MCF 10A (cell line): Measurements from ENCODE around the gene C12orf42. TPM values are rescaled to one million over a fixed set of nuclear protein-coding genes. Genes with fewer than 3 reads are reported as not detected.

Experiments used
- BruUV-seq: library from RNA; stranded (reverse); fragments of 400-500 nt; replicated peaks from 2 replicates; lab custom pipeline; 2021; lab: Mats Ljungman, UMichigan
- CTCF ChIA-PET: fragments of 300-600 bp; sonication (Branson Sonifier 250); formaldehyde crosslinking; extraction: SDS; loops from one replicate; lab custom pipeline; 2021; ENCODE audit warnings: antibody characterized with exemption, inconsistent platforms; lab: Yijun Ruan, JAX
- POLR2A ChIA-PET: fragments of 300-600, 350-650 bp; sonication (Branson Sonifier 250); formaldehyde crosslinking; extraction: SDS; loops from one replicate; lab custom pipeline; 2020; ENCODE audit warnings: antibody characterized with exemption, inconsistent platforms; lab: Yijun Ruan, JAX
- DNase-seq: peaks from one replicate; pipeline ENCODE4 v3.0.0-alpha.2; 2018; ENCODE audit not compliant: unreplicated experiment
- H3K27ac Mint-ChIP-seq: one replicate; pipeline ENCODE4 v1.8.0; 2022; ENCODE audit warnings: mild to moderate bottlenecking, low read depth, mixed read lengths; ENCODE audit not compliant: unreplicated experiment
- H3K27me3 Mint-ChIP-seq: one replicate; pipeline ENCODE4 v1.8.0; 2022; ENCODE audit warnings: mixed read lengths; ENCODE audit not compliant: insufficient read depth, unreplicated experiment
- H3K36me3 Mint-ChIP-seq: one replicate; pipeline ENCODE4 v1.8.0; 2022; ENCODE audit warnings: mild to moderate bottlenecking, moderate library complexity, mixed read lengths; ENCODE audit not compliant: insufficient read depth, unreplicated experiment
- H3K4me1 Mint-ChIP-seq: one replicate; pipeline ENCODE4 v1.8.0; 2022; ENCODE audit warnings: mixed read lengths; ENCODE audit not compliant: insufficient read depth, unreplicated experiment
- H3K4me3 Mint-ChIP-seq: one replicate; pipeline ENCODE4 v1.8.0; 2022; ENCODE audit warnings: mild to moderate bottlenecking, moderate library complexity, mixed read lengths; ENCODE audit not compliant: unreplicated experiment
- H3K9me3 Mint-ChIP-seq: one replicate; pipeline ENCODE4 v1.8.0; 2022; ENCODE audit warnings: mixed read lengths; ENCODE audit not compliant: unreplicated experiment
- CTCF ChIP-seq: fragments of 200-600 bp; IDR thresholded peaks from one replicate; pipeline ENCODE4 v1.8.0; 2022; ENCODE audit warnings: antibody characterized with exemption, mild to moderate bottlenecking; ENCODE audit not compliant: unreplicated experiment
- intact Hi-C: fragments of 100-400 bp; cut with micrococcal nuclease; formaldehyde crosslinking; loops from 2 replicates; pipeline ENCODE4 v1.14.1; 2022
- total RNA-seq: library from RNA; stranded (reverse); gene quantifications from 2 replicates; pipeline ENCODE4 v1.2.3, GENCODE V29; 2022

Gene C12orf42
- total RNA-seq, 1 experiment from 2014 or later: not detected

GRCh38 chr12:103392722-103393121 is 103.0 kb downstream of the C12orf42 start:
- Mint-ChIP-seq H3K36me3 (no peaks in the 10 kb centered on the region), H3K27me3 (peaks cover 11% of the 10 kb centered on the region), H3K27ac (no peak overlapping the region), H3K4me1 (peaks cover 7% of the 10 kb centered on the region), H3K9me3 (no peaks in the 10 kb centered on the region), H3K4me3 (no peak overlapping the region)
- no peak for TF ChIP-seq CTCF
- intact Hi-C loops: no loop called here
- DNase-seq: no peak
- BruUV-seq: no TSS peak
- CTCF ChIA-PET: interaction anchor here (1.4 kb wide), 1 partner anchor 156 kb away, joined by 4 read pairs; no protein-coding TSS in a partner anchor
- POLR2A ChIA-PET: no interaction called here

GRCh38 chr12:103391103-103391502 is 104.7 kb downstream of the C12orf42 start:
- intact Hi-C loops: no loop called here
- no TSS peak for BruUV-seq
- no peak for TF ChIP-seq CTCF
- Mint-ChIP-seq H3K27me3 (peaks cover 27% of the 10 kb centered on the region), H3K4me3 (no peak overlapping the region), H3K9me3 (no peaks in the 10 kb centered on the region), H3K36me3 (no peaks in the 10 kb centered on the region), H3K4me1 (peaks cover 8% of the 10 kb centered on the region), H3K27ac (no peak overlapping the region)
- ChIA-PET POLR2A (no interaction called here), CTCF (no interaction called here)
- no peak for DNase-seq

GRCh38 chr12:103387385-103387784 is 108.4 kb downstream of the C12orf42 start:
- H3K4me1 Mint-ChIP-seq: peaks cover 8% of the 10 kb centered on the region
- POLR2A ChIA-PET: no interaction called here
- H3K27me3 Mint-ChIP-seq: peaks cover 27% of the 10 kb centered on the region
- intact Hi-C loops: no loop called here
- no peaks in the 10 kb centered on the region for H3K36me3 Mint-ChIP-seq
- no peak for TF ChIP-seq CTCF
- peak; percentile 31 for DNase-seq
- CTCF ChIA-PET: interaction anchor here (0.7 to 0.8 kb wide), 2 partner anchors 12 to 14 kb away, joined by 3 read pairs; no protein-coding TSS in a partner anchor
- no TSS peak for BruUV-seq
- H3K4me3 Mint-ChIP-seq: no peak overlapping the region
- no peak overlapping the region for H3K27ac Mint-ChIP-seq
- no peaks in the 10 kb centered on the region for H3K9me3 Mint-ChIP-seq

GRCh38 chr12:103386451-103386850 is 109.3 kb downstream of the C12orf42 start:
- no peaks in the 10 kb centered on the region for H3K9me3 Mint-ChIP-seq
- no TSS peak for BruUV-seq
- TF ChIP-seq CTCF: no peak
- intact Hi-C loops: no loop called here
- peaks cover 27% of the 10 kb centered on the region for H3K27me3 Mint-ChIP-seq
- CTCF ChIA-PET: interaction anchor here (0.7 kb wide), 1 partner anchor 398 kb away, joined by 3 read pairs; no protein-coding TSS in a partner anchor
- peaks cover 8% of the 10 kb centered on the region for H3K4me1 Mint-ChIP-seq
- DNase-seq: no peak
- H3K4me3 Mint-ChIP-seq: no peak overlapping the region
- POLR2A ChIA-PET: no interaction called here
- no peaks in the 10 kb centered on the region for H3K36me3 Mint-ChIP-seq
- H3K27ac Mint-ChIP-seq: no peak overlapping the region
